ENCODE results near the gene ICE1.
"Not testable (repeated sequence)": the region's sequence is repeated elsewhere in the genome, so short reads cannot be mapped to it uniquely, and the experiment has no call there.

ICE1 gene

DNA sequence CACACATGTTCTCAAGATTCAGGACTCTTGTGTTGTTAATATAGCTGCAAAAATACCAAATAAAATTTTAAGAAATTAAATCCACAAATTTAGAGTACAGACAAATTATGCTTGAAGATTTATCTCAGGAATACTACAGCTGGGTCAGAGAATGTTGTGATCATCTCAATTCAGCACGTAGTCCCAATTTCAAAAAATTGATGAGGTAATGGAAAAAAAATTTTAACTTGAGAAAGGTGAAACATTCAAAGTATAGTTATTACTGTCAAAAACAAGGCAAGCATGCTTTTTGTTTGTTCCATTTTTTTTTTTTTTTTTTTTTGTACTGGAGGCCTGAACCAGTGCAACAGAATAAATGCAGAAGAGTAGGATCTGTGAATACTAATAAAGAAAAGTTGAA, 29.4 kb downstream of the ICE1 start:
- no peak for DNase-seq

DNA sequence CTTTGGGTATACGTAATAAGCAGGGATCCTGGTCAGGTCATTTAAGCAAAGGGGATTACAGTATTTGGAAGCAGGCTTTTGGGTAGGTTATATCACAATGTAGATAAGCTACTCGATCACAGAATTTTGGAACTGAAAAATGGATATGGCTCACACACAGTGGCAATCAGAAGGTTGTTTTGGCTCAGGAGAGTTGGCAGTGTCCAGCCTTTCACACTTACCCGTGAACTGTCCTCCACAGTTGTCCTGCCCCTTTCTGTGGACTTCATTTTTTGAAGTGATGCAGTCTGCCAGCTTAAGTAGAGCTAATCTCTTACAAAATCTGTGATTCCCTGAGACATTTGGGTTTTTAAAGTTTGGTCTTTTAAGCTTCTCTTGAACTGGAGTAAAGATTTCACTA, 30.7 kb downstream of the ICE1 start:
- DNase-seq, result no peak

GRCh38 chr5:5454391-5454790, 31.9 kb downstream of the ICE1 start:
- no peak for DNase-seq

DNA sequence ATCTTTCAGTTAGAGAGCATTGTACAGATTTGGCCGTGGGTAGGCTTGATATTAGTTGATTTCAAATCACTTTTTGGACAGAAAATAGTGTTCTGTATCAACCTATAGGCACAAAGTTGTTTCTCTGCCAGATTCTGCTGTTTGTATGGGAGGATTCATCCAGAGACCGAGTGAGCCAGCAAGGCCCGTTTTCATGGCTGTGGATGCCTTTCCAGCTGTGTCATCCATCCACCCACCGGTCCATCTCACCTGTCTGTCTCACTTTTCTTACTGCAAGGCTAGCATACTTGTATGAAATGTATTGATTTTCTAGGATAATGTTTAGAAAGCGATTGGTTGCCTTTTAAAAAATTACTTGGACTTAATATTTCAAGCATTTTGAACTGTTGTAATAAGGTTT, 34.4 kb downstream of the ICE1 start:
- DNase-seq, result no peak

DNA sequence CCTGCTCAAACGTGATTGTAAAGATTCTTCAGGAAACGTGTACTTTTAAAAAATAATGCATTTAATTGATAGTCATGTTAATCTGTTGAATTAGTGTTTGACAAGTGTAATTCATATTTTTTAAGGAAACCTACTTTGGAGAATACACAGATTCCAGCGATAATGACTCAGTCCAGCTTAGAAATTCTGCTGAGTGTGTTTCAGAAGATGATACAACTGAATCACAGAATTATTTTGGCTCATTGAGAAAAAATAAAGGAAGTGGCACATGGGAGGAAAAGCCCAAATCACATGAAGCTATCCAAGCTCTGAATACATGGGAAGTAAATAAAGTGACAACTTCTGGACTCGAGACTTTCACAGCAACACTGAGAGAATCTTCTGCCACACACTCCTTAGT, 37.8 kb downstream of the ICE1 start:
- no peak for DNase-seq

DNA sequence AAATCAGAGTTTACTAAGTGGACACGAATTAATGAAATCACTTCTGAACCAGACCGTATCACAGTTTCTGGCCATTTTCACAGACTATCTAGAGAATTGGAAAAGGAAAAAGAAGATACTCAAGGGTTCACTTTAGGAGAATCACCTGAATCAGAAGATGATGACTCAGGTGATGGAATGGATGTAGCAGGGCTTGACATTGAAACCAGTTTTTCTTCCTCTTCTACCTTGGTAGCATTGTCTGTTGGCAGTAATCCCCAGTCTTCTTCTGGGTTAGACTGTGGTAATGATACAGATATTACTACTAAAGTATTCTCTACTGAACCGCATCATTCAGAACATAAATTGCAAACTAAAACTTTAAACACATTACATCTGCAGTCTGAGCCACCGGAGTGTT, 38.5 kb downstream of the ICE1 start:
- no peak for DNase-seq

- DNase-seq, result no peak
Measured at GRCh38 chr5:5464036-5464715, 41.7 kb downstream of the ICE1 start.

DNA sequence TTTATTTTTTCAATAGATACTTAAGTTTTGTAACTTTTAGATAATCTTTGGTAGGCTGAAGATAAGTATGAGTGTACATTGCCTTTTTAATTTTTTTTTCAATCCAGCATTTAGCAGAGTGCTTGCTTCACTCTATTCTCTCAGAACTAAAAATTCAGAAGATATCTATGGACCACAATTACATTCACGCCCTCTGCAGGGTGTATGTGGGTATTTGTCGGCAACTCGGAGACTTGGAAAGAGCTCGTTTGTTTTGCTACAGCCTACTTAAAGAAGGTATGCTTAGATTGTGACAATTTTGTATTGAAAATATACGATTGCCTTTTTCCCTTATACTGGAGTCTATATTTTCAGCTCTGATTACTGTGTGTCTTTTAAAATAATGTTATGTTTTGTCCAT, 43.8 kb downstream of the ICE1 start:
- DNase-seq, result no peak

GRCh38 chr5:5467737-5468136, 45.3 kb downstream of the ICE1 start:
- DNase-seq, result no peak

GRCh38 chr5:5470933-5471332, 48.5 kb downstream of the ICE1 start:
- DNase-seq, result no peak

DNA sequence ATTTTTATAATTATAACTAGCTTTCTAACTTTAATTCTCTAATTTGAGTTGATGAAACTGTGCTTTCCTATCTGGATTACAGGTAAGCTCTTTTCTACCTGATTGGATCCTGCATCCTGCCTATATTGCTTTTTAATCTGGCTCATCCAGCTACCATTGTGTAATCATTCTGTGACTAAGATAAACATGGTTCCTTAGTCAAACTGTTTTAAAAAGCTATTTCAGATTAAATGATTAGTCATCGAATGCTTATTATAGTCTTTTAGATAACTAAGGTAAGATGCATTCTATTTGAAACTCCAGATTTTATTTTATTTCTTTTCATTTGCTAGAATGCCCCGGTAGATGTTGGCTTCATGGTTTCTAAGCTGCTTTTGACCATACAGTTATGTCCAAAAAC, 50.7 kb downstream of the ICE1 start:
- DNase-seq, result no peak

- DNase-seq, result no peak
Measured at GRCh38 chr5:5474961-5475360, 52.5 kb downstream of the ICE1 start.

DNA sequence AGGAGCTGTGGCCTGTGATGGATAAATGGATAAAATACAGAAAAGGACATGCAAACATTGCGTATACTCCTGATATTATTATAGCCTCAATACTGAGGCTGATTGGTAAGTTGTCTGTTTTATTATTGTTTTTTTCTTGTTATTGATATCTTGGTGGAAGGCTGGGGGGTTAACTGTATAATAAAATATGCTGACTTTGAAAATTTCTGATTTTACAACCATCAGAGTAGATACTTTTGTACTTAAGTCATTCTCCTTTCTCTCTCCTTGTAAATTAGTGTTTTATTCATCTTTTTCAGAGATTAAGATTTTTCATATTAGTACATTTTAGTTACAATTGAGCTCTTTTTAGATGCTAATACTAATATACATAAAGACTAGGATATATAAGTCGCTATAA, 53.5 kb downstream of the ICE1 start:
- no peak for DNase-seq

GRCh38 chr5:5479578-5479977, 57.1 kb downstream of the ICE1 start:
- DNase-seq, result not testable (repeated sequence)

GRCh38 chr5:5480481-5481111, 58.1 kb downstream of the ICE1 start:
- no peak for DNase-seq

DNA sequence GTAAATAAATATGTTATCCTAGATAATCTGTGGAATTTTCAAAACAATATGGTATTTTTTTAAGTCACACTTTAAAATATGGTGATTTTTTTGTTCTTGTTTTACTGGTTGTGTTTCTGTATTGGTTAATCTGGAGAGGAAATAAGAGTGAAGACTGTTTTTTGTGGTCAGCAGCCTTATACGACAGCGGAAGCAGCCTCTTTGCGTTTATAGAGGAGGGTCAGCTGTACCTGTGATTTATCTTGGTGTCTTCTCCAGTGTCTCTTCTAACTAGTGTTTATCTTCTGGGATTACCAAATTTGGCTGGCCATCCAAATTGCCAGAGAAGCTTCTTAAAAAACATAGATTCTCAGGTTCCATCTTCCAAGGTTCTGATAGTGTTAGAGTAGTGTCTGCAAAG, 58.7 kb downstream of the ICE1 start:
- no peak for DNase-seq

DNA sequence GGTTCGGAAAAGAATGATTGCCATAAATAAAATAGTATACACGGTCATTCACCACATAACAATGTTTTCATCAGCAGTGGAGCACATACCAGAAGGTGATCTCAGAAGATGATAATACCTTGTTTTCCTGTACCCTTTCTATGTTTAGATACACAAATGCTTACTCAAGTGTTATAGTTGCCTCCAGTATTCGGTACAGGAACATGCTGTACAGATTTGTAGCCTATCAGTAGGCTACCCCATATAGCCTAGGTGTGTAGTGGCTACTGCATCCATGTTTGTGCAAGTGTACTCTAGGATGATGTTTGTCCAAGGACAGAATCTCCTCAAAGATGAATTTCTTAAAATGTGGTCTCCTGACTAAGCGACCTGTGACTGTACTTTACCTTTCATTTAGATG, 59.2 kb downstream of the ICE1 start:
- DNase-seq, result no peak

DNA sequence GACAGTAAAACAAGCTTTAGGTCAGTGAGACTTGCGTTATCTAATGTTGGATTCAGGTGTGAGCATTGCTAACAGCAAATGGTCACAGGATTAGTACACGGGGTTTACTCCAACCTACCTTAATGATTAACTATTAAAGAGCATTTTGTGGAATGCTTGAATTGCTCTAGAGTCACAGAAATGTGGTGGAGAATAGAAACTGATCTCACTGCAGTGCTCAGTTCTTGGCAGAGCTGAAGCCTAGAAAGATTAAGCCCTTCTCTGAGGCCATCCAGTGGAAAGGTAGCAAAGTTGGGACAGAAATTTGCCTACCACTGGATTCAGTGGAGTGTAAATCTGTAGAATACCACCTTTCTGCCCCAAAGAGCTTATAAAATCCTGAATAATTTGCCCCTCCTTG, 60.9 kb downstream of the ICE1 start:
- DNase-seq, result no peak

DNA sequence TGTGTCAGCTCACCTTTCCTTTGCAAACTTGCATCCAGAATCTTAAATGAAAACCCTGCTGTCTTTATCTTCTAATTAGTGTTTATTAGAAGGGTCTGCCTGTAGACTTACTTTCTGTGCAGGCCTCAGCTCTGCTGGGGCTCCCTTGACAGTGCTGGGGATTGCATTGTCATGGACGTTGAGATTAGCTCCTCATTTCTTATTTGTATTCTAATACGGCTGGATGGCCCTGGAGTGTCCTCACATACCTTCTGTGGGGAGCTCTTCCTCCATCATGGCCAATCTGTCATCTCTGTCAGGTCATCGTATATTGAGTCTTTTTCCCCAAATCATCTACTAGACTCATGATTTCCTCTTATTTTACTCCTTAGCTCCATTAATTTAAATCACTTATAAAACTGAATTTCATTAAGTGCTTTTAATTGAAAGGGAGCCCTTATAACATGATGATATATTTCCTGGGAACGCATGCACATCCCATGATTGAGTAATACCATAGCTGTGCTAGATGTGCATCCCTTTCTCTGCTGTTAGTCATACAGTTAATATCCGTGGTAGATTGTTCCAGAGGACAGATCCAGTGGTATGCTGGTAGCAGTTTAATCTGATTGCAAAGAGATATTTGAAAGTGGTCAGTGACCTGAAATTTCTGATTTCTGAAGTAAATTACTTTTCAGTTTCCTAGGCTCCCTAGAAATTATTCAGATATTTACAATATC, 61.6 kb downstream of the ICE1 start:
- no peak for DNase-seq

- no peak for DNase-seq
Measured at GRCh38 chr5:5486122-5486521, 63.6 kb downstream of the ICE1 start.

DNA sequence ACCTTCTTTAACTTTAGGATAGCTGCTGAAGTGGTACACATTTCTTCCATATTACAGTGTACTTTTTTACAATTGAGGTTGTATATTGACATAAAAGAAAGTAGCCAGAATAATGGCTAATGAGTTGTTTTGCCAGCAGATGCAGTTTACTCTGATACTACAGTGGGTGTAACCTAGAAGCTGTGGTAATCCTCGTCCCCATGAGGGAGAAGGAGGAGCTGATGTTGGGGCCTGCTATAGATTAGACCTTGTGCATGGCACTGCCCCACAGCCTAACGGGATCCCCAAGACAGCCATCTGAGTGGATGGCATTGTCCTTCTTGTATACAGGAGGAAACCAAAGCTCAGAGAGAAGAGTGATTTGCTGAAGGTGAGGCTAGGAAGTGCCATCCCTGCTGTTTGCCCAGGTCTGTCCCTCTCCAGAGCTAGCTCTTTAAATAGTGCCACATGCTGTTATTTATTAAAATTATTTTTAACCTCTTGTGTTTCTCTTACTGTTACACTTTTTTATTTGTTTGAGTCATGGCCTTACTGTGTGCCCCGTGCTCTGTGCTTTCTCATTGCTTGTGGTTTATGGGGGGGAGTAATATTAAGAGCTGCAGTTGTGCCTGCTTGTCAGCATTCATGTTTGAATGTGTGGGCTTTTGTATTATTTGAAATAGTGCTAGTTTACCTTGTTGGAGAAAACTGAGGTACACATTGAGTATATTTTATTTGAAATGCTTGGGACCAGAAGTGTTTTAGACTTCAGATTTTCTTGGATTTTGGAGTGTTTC, 65.3 kb downstream of the ICE1 start:
- no peak for DNase-seq

- no peak for DNase-seq
Measured at GRCh38 chr5:5490774-5491347, 68.4 kb downstream of the ICE1 start.

All from activated CD4-positive, alpha-beta T cell treated with anti-CD3 and anti-CD28 coated beads, Interleukin-2, Interleukin-6, amounts not matched to agents 100 ng/mL and 50 ng/mL, durations not matched to agents 16 hours and 8 hours (primary cell).